ENCODE measurements around the gene ZNF438. TPM values are rescaled to one million over a fixed set of nuclear protein-coding genes. Genes with fewer than 3 reads are reported as not detected.

The ZNF438 gene
- total RNA-seq, 4 donors from 2014 or later, result 17.6 to 34.8 (median 23.6) TPM

DNA sequence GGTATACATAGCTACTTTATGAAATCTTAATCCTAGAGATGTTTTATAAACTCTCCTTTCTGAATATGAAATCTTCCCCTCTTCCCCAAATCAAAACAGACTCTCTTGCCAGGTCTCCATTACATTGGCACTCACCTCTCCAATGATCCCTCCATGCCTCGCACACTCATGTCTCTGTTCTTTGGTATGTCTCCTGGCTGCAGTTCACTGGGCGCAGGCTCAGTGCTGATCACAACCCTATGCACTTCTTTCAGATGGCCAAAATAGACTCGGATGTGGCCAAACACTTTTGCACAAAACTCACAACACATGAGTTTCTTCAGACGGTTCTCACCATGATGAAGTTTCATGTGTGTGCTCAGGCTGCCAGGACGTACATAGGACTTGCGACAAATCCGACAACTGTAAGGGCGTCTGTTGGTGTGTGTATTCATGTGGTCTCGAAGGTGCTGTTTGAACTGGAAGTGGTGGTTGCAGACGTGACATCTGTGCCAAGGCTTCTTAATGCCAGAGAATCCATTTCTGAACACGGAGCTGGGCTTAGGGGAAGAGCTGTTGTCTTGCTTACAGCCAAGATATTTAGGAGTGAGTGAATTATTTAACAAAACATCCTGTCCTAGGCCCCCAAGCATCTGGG, 183.2 kb downstream of the ZNF438 start:
- no peak for TF ChIP-seq CTCF (IDR thresholded peaks at IDR 0.05; ENCODE audit: low read depth)

DNA sequence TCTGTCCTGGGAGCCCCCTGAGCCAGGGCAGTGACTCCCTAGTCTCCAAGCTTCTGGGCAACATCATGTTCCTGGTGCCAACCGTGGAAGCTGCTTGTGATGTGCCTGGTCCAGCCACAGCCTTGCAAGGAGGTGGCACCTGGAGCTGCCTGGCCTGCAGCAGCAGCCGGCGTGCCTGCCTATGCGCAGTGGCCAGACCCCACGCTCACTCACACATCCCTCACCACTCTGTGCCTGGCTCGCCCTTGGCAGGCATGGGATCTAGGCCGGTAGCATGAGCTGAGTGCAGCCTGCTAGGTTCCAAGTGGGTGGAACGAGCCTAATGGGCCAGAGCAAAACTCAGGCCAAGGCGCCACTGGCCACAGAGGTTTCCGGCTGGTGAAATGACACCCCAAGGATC, 184.0 kb downstream of the ZNF438 start:
- no peak for TF ChIP-seq CTCF (IDR thresholded peaks at IDR 0.05; ENCODE audit: low read depth)

DNA sequence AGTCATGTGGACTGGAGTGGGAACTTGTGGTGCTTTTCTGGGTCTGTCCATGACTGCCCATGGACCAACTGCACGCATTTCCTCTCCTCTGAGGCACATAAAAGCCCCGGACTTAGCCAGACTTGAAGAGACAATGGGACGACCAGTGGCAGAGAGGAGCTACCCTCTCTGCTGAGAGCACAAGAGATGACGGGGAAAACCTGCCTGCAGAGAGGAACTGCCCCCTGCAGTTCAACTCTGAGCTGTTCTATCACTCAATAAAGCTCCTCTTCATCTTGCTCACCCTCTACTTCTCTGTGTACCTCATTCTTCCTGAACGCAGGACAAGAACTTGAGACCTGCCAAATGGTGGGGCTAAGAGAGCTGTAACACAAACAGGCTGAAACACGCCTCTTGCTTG, 184.5 kb downstream of the ZNF438 start:
- no peak for TF ChIP-seq CTCF (IDR thresholded peaks at IDR 0.05; ENCODE audit: low read depth)

DNA sequence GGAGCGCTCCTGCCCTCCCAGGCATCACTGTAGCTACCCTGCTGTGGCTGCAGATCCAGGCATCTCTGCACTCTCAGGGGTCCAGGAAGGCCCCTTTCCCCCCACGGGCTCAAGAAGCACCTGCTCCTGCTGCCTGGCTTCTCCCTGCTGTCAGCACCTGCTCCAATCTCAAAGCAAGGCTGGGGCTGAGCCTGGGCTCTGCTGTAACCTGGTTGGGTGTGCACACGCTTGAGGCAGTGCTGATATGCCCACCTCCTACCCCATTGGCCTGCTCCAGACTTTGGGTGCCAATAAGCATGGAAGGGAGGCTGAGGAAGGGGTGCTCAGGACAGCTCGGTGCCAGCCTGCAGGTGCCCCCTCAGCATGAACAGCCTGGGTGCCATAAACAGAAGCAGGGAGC, 185.0 kb downstream of the ZNF438 start:
- no peak for TF ChIP-seq CTCF (IDR thresholded peaks at IDR 0.05; ENCODE audit: low read depth)

DNA sequence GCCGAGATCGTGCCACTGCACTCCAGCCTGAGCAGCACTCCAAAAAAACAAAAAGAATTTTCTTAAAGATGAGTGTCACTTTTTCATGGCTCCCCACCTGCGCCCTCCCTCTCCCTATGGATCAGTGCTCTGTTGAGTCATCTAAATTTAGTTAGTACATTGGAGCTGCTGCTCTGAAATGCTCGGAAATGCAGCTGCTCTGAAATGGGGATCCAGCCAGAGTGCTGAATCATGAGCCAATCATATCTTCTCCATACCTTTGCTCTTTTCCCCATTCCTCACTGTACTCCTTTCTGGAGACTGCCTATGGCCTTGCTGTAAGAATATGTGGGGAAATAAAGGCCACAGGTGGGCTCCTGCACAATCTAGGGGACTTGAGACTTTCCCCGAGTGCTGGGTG, 188.8 kb downstream of the ZNF438 start:
- TF ChIP-seq CTCF (IDR thresholded peaks at IDR 0.05; ENCODE audit: low read depth), result no peak

DNA sequence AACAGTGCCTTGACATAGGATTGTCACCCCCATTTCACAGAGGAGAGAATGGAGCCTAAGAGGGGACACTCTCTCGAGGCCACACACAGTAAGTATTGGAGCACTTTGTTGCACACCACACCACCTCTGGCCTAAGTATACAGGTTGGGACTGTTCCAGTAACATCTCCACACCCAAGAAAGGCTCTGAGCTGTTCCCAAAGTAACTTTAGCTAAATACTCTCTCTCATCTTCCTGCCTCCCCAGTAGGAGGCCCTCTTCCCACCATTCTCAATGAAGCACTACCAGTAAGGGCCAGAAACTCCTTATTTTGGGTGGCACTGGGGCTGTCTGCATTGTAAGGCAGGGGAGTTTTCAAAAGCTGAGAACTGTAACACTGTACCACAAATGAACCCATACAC, 189.5 kb downstream of the ZNF438 start:
- TF ChIP-seq CTCF (IDR thresholded peaks at IDR 0.05; ENCODE audit: low read depth), result no peak

DNA sequence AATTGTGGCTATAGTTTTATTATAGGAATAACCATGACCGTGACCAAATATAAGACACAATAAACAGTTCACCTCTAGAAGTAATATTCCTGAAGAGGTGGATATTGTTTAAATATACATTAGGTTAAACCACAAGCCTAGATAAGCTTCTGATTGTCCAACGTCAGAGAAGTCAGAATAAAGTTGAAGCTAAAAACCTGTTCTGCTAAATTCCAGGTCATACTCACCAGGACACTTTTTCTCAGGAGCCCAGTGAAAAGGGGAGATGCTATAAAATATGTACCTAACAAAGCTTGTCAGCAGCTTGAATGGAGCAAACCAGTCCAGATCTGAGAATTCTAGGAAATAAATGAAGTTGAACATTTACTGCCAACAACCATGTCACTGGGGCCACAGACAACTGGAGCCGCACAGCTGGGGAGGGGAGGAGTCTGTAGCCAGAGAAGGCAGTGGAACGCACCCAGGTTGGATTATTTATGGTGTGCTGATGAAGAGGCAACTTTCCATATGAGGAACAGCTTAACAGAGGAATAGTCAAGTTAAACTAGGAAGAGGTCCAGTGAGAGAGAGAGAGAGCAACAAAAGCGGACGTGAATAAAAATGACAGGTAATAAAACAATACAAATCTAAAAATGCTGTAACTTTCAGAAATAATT, 191.1 kb downstream of the ZNF438 start:
- no peak for TF ChIP-seq CTCF (IDR thresholded peaks at IDR 0.05; ENCODE audit: low read depth)
